Measurements from ENCODE around the gene PACSIN1.

PACSIN1 gene

DNA sequence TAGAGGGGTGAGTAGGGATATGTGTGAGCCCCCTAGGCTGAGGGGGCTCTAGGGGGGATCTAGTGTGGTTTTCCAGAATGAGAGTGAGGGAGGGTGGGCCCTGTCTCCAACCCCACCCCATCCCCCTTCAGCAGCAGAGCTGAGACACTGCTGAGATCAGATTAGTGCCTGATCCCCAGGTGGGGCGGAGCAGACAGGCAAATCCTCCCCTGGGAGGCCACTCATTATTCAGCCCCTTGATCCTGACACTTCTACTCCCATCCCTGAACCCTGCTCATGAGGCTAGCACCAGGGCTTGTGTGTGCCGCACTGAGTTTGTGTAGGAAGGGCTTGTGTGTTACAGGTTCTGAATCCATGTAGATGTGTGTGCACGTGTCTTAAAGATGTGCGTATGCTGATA, 47.8 kb downstream of the PACSIN1 start:
- in situ Hi-C loops (cut with HindIII; ENCODE audit: low sequenced_read_pairs), result loop anchor here (5.0 to 10.0 kb wide), 2 partner anchors 69 to 89 kb away; no protein-coding TSS in a partner anchor

DNA sequence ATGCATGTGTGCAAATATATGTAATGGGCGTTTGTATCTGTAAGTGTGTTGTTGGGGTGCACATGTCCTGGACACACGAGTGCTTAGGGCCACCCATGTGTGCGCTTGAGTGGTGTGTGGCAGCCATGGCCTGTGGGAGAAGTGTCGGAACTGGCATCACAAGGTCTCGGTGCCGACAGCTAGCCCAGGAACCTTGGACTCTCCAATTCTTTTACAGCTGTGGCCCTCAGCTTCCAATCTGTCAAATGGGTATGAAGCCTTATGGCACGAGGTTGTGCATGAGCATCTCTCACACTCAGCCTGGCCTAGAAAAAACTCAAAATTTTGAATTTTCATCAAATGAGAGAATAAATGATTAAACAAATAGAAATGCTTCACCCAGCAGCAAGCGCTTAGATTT, 48.2 kb downstream of the PACSIN1 start:
- in situ Hi-C loops (cut with HindIII; ENCODE audit: low sequenced_read_pairs), result loop anchor here (5.0 to 10.0 kb wide), 2 partner anchors 69 to 88 kb away; no protein-coding TSS in a partner anchor

DNA sequence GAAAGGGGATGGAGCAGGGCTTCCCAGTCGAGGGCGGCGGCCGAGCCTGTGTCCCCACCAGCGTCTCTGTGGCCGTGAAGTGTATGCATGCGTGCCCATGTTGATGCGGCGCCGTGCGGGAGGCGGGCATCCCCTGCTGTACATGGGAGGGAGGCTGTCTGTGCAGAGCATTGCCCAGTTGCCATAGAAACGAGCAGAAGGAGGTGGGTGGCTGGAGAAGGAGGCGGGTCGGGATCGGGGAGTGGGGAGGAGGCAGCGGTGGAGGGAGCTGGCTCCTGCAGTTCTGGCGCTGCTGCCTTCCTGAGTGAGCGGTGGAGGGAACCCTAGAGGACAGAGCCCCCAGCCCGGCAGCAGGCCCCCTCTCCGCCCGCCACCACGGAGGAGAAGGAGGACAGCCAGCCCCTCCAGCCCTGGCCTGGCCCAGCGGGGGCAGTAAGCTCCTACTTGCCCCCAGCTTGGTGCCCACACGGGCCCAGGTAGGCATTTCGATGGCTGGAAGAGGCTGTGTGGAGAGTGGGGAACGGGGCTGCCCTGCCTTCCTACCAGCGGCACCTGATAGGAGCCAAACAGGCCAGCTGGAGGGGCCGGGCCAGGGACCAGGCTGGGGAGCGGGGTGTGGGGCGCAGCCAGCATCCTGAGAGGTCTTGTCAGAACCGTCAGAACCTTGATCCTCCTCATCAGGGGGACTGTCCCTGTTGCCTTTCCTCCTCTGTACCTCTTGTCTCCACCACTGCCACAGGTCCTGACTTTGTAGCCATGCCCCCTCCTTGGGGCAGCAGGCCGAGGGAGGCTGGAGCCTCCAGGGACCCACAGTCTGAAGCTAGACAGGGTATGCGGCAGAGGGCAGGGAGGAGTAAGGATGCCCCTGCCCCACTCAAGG, 49.0 kb downstream of the PACSIN1 start:
- in situ Hi-C loops (cut with HindIII; ENCODE audit: low sequenced_read_pairs), result loop anchor here (5.0 to 10.0 kb wide), 2 partner anchors 70 to 87 kb away; no protein-coding TSS in a partner anchor

DNA sequence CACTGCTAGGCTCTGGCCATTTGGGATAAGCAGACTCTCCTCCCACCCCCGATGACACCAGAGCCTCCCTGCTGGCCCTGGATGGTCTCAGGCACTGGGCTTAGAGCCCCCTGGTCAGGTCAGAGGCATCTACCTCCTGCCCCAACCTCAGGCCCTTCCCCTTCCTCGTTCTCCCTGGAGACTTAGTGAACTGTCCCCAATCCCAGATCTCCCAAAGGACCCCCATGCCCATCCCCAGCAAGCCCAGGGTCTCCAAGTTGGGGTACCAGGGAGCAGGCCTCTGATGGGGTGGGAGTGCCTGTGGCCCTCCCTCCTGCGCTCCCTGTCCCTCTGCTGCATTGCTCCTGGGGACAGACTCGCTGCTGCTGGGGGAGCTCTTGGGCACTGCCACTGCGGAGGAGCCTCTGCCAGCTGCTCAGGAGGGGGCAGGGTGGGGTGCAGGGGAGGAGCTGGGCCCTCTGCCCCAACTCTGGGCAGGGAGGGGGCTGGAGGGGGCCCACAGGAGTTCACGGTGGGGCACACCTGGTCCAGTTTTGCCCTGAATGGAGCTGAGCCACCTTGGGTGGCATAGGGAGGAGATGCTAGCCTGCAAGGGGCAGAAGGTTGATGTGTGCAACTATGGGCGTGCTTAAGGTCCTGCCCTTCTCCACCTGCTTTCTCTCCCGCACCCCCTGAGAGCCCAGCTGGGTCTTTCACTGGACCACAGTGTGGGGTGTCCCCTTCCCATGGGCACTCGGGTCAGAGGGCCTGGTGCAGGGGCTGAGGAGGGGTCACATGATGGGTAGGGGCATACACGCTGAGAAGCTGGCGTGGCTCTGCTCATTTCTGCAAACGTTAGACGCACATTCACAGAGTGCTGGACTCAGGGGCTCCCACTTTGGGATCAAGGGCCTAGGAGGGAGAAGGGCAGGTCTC, 49.9 kb downstream of the PACSIN1 start:
- in situ Hi-C loops (cut with HindIII; ENCODE audit: low sequenced_read_pairs), result loop anchor here (10.0 kb wide), 1 partner anchor 71 kb away; no protein-coding TSS in a partner anchor

DNA sequence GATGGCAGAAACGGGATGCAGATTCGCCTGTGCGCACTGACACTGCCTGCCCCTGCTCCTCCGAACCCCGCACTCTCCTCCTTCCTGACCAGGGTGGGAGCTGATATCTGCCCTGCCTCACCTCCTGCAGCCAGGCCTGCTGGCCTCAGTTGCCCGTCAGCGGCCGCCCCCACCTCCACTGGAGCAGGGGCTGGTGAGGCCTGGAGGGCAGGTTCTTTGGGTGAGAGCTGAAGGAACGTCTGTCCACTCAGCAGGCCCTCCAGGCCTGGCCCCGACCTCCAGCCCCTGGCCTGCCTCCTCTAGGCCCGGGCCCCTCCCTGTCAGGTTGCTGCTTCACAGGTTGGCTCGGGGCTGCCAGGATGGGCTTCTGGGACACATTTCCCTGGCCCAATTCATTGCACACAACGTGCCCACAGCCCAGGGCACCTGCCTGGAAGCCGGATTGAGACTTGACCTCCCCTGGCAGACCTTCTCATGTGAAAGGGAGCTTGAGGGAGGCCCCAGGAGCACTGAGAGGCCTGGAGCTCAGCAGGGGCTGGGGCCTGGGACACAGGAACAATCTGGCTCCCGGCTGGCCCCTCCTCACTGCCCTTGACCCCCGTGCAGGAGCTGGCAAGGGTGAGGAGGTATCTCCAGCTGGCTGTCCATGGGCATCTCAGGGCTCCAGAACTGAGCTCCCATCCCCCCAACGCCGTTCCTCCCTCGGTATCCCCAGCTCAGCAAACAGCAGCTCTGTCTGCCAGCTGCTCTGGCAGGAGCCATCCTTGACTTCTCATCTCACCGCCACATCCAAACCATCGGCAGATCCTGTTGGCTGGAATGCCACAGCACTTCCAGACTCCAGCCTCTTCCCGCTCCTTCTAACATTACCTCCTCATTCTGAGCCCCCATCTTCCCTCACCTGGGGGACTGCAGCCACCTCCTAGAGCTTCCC, 50.8 kb downstream of the PACSIN1 start:
- in situ Hi-C loops (cut with HindIII; ENCODE audit: low sequenced_read_pairs), result loop anchor here (10.0 kb wide), 1 partner anchor 72 kb away; no protein-coding TSS in a partner anchor

DNA sequence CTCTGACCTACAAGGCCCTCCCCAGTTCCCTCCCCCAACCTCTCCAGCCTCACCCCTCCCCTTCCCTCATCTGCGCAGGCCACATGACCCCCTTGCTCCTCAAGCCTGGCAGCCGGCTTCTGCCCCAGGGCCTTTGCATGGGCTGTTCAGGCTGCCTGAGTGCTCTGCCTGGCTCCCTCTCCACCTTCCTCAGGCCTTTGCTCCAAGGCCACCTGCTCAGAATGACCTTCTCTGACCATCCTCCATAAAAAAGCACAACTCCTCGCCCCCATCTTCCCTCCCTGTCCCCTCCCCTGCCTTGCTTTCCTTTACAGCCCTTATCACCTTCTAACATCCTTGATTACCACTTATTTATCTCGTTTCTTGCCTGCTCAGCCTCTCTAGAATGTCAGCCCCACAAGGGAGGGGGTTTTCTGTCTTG, 51.6 kb downstream of the PACSIN1 start:
- in situ Hi-C loops (cut with HindIII; ENCODE audit: low sequenced_read_pairs), result loop anchor here (10.0 kb wide), 1 partner anchor 73 kb away; no protein-coding TSS in a partner anchor

DNA sequence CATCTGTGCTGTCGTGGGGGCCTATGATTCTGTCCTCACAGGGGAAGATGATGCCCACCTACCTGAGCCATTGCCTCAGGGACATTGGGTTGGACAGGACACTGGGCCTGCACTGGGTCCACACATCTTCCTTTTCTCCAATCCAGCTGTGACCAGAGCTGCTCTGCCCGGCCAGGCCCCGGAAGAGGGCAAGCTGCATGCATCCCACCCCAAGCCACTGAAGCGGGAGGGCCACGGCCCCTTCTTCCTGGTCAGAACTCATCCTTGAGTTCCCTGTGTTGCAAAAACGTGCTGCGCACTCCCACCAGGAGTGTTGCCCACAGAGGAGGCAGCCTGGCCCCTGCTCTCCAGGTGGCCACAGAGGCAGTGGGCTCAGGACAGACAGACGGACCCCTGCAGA, 52.1 kb downstream of the PACSIN1 start:
- in situ Hi-C loops (cut with HindIII; ENCODE audit: low sequenced_read_pairs), result loop anchor here (10.0 kb wide), 1 partner anchor 73 kb away; no protein-coding TSS in a partner anchor

DNA sequence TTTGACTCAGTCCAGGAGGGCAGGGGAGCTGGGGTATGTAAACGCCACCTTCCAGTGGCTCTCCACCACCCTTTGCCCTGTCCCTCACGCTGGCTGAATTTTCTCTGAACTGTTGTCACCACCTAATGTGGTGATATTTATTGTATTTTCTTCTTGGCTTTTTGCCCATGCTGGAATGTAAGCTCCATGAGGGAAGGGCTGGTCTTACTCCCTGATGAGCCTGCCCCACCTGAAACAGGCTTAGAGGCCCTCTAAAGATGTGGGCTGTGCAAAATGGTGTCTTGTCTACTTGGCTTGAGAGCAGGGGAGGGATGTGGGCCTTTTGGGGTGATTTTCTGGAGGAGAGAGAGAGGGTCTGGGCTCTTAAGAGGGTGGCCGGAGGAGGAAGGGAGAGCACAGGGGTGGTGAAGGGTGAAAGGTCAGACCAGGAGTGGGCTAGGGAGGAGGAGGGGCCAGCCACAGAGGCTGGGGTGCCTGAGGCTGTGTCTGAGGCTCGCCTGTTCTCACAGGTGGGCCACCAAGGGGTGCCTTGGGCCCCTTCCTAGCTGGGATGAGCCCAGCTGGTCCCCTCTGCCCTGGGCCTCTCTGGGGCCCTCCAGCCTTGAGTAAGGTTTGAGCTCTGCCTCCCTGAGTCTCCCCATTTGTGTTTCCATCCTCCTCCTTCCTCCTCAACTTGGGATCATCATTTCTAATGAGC, 52.9 kb downstream of the PACSIN1 start:
- in situ Hi-C loops (cut with HindIII; ENCODE audit: low sequenced_read_pairs), result loop anchor here (10.0 kb wide), 1 partner anchor 74 kb away; no protein-coding TSS in a partner anchor

DNA sequence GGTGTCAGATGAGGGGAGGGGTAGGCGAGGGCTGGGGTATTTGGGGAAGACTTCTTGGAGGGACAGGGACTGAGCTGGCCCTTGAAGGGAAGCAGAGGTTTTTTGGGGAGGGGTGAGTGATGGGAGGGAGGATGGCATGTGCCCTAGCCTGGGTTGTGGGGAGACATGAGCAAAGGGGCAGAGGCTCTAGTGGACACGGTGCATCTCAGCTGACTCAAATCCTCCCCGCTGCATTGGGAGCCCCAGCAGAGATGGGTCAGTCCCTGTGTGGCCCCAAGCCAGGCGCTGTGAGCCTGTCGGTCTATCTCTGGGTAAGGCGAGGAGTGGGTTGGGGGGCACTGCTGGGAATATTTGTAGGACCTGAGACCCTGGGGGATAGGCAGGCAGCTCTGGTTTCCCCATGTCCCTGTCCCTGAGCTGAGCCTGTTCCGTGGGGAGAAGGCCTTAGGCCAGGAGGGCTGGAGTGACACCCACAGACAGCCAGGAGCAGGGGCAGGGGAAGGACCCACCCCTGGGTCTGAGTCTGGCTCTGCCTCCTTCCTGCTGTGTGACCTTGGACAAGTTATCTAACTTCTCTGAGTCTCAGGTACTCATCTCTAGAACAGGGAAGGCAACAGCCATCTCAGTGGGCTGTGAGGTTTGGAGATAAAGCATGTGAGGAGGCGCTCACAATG, 54.2 kb downstream of the PACSIN1 start:
- in situ Hi-C loops (cut with HindIII; ENCODE audit: low sequenced_read_pairs), result loop anchor here (10.0 kb wide), 1 partner anchor 75 kb away; no protein-coding TSS in a partner anchor

DNA sequence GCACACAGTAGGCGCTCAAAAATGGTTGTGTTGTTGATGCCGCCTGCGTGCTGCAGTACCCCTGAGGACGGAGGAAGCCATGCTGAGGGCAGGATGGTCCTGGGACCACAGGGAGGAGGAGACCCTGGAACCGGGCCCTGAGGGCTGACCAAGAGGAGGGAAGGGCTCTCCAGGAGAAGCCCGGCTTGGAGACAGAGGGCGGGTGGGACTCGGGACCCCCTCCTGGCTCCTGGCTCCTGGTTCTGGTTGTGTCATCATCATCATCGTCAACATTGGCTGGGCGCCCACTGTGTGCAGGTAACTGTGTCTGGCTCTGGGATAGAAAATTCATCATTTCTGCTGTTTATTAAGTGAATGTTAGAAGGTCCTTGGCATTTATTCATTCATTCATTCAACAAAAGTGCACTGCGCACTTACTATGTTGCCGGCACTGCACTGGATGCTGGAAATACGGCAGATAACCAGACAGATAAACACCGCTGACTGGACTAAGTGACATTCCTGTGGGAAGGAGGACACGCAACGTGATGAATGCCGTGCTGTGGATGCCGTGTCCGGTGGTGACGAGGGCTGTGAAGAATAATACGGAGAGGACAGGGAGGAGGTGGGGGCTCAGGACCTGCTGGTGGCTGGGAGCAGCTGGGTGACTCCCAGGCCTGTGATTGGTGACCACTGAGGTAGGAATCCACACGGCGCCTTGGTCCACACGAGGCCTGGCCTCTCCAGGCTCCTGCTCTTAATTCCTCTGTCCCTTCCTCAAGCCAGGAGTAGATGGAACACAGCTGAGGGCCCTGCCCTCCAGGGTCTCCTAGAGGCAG, 55.0 kb downstream of the PACSIN1 start:
- in situ Hi-C loops (cut with HindIII; ENCODE audit: low sequenced_read_pairs), result no loop called here

DNA sequence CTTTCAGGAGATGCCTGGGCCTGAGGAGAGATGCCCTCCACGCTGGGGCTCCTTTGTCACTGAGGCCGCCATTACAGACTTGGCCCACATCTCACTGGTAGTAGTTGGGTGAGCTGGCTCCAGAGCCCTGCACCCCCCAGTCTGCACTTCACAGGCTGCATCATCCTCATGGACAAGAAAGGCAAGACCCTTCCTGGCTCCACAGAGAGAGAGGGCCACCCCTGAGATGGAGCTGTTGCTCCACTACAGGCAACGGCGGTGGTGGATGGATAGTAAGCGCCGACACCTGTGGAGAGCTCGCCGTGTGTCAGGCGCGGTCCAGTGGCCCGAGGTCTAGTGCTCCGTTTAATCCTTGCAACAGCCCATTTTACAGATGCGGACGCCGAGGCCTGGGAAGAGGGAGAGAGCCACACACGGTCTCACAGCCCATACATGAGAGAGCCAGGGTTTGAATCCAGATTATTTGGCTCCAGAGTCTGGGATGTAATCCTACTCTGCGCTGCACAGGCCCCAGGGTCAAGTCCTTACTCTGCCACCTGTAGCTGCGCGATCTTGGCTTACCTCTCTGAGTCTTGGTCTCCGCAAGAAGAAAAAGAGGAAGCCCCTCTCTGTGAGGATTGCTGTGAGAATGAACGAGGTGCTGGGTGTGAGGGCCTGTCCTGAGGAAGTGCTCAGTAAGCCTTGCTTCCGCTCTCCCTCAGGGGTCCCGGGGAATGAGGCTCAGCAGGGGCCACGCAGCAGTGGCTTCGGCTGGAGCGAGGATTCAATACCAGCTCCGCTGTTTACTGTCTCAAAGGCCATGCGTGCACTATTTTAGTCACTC, 55.8 kb downstream of the PACSIN1 start:
- in situ Hi-C loops (cut with HindIII; ENCODE audit: low sequenced_read_pairs), result no loop called here

DNA sequence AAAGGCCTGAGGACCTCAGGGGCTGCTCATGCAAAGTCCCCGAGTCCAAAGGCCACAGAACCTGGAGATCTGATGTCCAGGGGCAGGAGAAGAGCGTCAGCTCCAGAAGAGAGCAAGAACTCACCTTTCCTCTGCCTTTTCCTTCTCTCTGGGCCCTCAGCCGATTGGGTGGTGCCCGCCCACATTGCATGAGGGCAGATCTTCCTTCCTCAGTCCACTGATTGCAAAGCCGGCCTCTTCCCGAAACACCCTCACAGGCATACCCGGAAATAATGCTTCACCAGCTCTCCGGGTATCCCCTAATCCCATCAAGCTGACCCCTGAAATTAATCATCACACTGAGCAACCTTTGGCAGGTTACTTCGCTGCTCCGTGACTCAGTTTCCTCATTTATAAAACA, 56.9 kb downstream of the PACSIN1 start:
- in situ Hi-C loops (cut with HindIII; ENCODE audit: low sequenced_read_pairs), result no loop called here

DNA sequence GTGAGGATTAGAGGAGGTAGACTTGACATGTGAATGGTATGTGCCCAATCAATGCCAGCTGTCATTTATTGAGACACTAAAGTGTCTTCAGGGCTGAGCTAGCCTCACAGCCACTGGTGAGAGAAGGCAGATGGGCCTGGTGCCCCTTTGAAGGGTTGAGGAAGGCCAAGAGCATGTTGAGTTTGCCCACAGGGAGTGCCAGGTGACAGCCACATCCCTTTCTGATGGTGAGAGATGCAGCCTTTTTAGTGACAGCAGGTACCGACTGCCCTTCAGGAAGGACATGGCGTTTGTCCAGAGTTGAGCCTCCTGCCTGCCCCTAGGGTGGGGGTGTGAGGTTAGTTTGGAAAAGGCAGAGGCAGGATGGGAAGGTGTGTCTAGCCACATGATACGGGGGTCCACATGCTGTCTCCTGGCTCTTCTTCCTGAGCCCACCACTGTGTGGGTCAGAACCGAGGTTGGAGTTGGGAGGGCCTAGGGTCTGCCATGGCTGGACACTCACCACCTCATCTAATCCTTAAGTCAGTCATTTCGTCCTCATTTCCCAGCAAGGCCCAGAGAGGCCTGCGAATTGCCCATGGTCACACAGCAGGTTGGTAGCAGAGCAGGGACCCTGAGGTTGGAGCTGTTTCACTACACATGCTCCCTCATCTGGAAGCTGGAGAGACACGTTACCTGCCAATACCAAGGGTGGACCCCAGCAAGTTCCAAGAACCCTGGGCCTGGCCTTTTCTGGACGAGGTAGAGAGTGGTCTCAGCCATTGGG, 57.7 kb downstream of the PACSIN1 start:
- in situ Hi-C loops (cut with HindIII; ENCODE audit: low sequenced_read_pairs), result no loop called here

DNA sequence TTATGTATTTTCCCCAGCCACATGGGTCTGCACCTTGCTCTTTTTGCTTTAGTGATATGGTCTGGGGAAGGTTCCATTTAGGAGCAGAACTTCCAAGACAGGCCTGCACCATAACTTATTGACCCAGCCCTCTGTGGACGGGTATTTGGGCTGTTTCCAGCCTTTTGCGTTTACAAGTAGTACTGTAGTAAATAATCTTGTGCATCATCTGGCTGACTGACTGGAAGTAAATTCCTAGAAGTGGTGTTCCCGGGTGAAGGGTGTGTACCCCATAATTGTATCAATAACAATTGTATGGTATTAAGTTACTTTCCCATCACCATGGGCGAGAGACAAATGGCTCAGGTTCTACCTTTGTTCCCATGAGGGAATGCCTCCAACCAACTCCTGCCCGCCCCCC, 58.6 kb downstream of the PACSIN1 start:
- in situ Hi-C loops (cut with HindIII; ENCODE audit: low sequenced_read_pairs), result no loop called here

DNA sequence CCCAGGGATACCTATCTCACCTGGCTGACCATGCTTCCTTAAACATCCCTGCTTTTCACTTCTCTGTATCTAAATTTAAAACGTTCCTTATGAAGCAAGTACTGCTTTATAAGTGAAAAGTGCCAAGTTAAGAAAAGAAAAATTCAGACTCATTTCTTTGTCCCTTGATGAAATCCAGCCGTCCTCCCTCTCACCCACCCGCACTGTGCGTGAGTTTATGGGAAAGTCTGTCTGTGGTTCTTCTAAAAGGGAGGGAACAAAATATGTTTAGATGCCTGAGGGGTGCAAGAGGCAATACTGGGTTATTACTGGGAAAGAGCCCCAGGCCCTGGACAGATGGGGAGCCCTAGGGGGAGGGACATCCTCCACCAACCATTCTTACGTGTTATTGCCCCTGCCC, 59.1 kb downstream of the PACSIN1 start:
- in situ Hi-C loops (cut with HindIII; ENCODE audit: low sequenced_read_pairs), result no loop called here

DNA sequence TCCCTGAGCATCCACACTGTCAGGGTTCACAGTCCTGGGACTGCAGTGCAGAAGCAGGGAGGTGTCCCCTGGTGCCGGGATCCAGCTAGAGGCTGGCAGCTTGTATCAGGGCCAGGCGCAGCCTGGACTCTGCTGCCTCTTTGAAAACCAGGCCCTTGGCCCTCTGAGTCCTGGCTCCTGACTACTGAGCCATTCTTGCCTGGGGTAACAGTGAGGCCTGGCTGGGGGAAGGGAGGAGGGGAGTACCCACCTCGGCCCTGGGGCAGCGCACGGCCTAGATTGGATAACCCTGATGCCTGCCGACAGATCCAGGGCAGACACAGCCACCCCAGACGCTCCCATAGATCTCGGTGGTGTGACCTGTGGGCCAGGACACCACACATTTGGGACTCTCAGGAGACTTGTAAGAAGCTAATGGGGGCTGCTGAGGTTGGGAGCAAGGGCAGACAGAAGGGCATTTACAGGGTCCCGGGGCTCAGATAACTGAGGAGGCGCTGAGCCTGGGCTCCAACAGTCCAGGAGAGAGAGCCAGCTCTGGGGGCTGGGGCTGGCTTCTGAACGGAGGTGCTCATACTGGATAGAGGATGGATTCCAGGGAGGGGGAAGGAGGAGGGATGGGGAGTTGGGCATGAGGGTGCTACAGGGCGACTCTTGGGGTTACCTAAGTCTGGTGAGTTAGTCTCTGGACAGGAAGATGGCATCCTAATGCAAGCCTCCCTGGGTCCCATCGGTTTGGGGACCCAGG, 59.7 kb downstream of the PACSIN1 start:
- in situ Hi-C loops (cut with HindIII; ENCODE audit: low sequenced_read_pairs), result no loop called here
